GM12878 (cell line): ENCODE measurements around the gene PDLIM3.

Source experiments
- BRCA1 ChIP-seq: IDR thresholded peaks from 2 replicates; pipeline ENCODE4 v1.6.1; 2011; ENCODE audit warnings: low read depth, low read length, improper control_type of control experiment
- PML ChIP-seq: IDR thresholded peaks from 2 replicates; pipeline ENCODE4 v1.6.1; 2012; ENCODE audit warnings: low read length, inconsistent platforms
- SIN3A ChIP-seq: IDR thresholded peaks from 2 replicates; pipeline ENCODE4 v1.6.1; 2012; ENCODE audit warnings: low read depth, low read length, improper control_type of control experiment

DNA sequence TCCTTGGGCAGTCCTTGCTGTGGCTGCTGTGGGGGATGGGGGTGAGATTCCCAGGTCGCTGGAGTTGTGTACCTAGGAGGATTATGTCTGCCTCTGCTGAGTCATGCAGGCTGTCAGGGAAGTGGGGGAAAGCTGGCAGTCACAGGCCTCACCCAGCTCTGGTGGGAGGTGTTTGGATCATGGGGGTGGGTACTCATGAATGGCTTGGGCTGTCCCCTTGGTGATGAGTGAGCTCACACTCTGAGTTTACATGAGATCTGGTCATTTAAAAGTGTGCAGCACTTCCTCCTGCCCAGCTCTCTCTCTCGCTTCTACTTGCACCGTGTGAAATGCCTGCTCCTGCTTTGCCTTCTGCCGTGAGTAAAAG is 24.6 kb upstream of the PDLIM3 start:
- TF ChIP-seq BRCA1 = no peak
- TF ChIP-seq SIN3A = no peak
- no peak for TF ChIP-seq PML
